ENCODE measurements around the gene ACMSD.
"Not testable (repeated sequence)": the region's sequence is repeated elsewhere in the genome, so short reads cannot be mapped to it uniquely, and the experiment has no call there.

Gene ACMSD

GRCh38 chr2:134845719-134846118 lies 7.3 kb downstream of the ACMSD start:
- TF ChIP-seq, protein P1, sequence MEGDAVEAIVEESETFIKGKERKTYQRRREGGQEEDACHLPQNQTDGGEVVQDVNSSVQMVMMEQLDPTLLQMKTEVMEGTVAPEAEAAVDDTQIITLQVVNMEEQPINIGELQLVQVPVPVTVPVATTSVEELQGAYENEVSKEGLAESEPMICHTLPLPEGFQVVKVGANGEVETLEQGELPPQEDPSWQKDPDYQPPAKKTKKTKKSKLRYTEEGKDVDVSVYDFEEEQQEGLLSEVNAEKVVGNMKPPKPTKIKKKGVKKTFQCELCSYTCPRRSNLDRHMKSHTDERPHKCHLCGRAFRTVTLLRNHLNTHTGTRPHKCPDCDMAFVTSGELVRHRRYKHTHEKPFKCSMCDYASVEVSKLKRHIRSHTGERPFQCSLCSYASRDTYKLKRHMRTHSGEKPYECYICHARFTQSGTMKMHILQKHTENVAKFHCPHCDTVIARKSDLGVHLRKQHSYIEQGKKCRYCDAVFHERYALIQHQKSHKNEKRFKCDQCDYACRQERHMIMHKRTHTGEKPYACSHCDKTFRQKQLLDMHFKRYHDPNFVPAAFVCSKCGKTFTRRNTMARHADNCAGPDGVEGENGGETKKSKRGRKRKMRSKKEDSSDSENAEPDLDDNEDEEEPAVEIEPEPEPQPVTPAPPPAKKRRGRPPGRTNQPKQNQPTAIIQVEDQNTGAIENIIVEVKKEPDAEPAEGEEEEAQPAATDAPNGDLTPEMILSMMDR (conservative IDR thresholded peaks at IDR 0.05; ENCODE audit: low read depth) = no peak
- DNase-seq (ENCODE audit: low spot score) = peak; percentile 14
- H3K27ac ChIP-seq = no peak overlapping the region
- CTCF ChIA-PET = interaction anchor here (0.6 kb wide), 1 partner anchor 51 kb away, joined by 3 read pairs; no protein-coding TSS in a partner anchor
- POLR2A ChIA-PET (ENCODE audit: low non-redundant PET) = no interaction called here

- H3K27ac ChIP-seq = no peak overlapping the region
- no peak for DNase-seq (ENCODE audit: low spot score)
- TF ChIP-seq, protein P1 (conservative IDR thresholded peaks at IDR 0.05; ENCODE audit: low read depth) = no peak
- ChIA-PET POLR2A (ENCODE audit: low non-redundant PET) (no interaction called here), CTCF (no interaction called here)
Measured at GRCh38 chr2:134846213-134846612, 7.8 kb downstream of the ACMSD start.

GRCh38 chr2:134847582-134847981 lies 9.2 kb downstream of the ACMSD start:
- CTCF ChIA-PET; DNase-seq (ENCODE audit: low spot score); POLR2A ChIA-PET (ENCODE audit: low non-redundant PET); H3K27ac ChIP-seq: not testable (repeated sequence)

- DNase-seq (ENCODE audit: low spot score) = no peak
- H3K27ac ChIP-seq = no peak overlapping the region
- ChIA-PET CTCF (no interaction called here), POLR2A (ENCODE audit: low non-redundant PET) (no interaction called here)
- TF ChIP-seq, protein P1 (conservative IDR thresholded peaks at IDR 0.05; ENCODE audit: low read depth) = no peak
Measured at GRCh38 chr2:134852518-134852917, 14.1 kb downstream of the ACMSD start.

GRCh38 chr2:134855709-134856108 lies 17.3 kb downstream of the ACMSD start:
- POLR2A ChIA-PET (ENCODE audit: low non-redundant PET) = interaction anchor here (0.5 kb wide), 1 partner anchor 13 kb away, joined by 3 read pairs; no protein-coding TSS in a partner anchor
- TF ChIP-seq, protein P1 (conservative IDR thresholded peaks at IDR 0.05; ENCODE audit: low read depth) = no peak
- no peak for DNase-seq (ENCODE audit: low spot score)
- no peak overlapping the region for H3K27ac ChIP-seq
- CTCF ChIA-PET = no interaction called here

- TF ChIP-seq, protein P1 (conservative IDR thresholded peaks at IDR 0.05; ENCODE audit: low read depth) = no peak
- H3K27ac ChIP-seq = no peak overlapping the region
- CTCF ChIA-PET = no interaction called here
- DNase-seq (ENCODE audit: low spot score) = no peak
- POLR2A ChIA-PET (ENCODE audit: low non-redundant PET) = no interaction called here
Measured at GRCh38 chr2:134858245-134858644, 19.8 kb downstream of the ACMSD start.

DNA sequence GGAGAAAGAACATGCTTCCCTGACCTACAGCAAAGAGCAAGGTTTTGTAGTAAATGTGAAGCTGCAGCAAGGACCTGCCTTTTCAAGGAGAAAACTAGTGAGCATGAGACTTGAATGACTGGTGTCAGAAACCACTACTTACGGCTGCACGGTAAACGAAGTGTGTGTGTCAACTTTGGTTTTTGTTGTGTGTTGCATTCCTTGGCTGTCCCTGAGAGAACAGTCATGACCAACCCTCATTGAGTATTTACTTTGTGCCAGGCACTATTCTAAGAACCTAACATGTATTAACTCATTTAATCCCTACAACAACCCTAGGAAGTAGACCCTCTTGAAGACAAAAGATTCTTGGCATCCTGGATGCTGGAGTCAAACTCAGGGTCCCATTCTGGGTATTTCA lies 22.8 kb downstream of the ACMSD start:
- H3K27ac ChIP-seq = no peak overlapping the region
- DNase-seq (ENCODE audit: low spot score) = no peak
- ChIA-PET POLR2A (ENCODE audit: low non-redundant PET) (no interaction called here), CTCF (interaction anchor here (0.6 kb wide), 2 partner anchors 17 to 27 kb away, joined by 3 to 4 read pairs; no protein-coding TSS in a partner anchor)
- TF ChIP-seq, protein P1 (conservative IDR thresholded peaks at IDR 0.05; ENCODE audit: low read depth) = no peak

Data from RWPE1 (cell line).